Pancreas (tissue), 10 donors: ENCODE measurements around the gene SFMBT2. TPM values are rescaled to one million over a fixed set of nuclear protein-coding genes. Genes with fewer than 3 reads are reported as not detected.

Experiments used
- ATAC-seq, 4 donors: fragments of 200-7000 bp; cut with Tn5 transposase; one replicate each; pipeline versions ENCODE4 v1.8.0 to v1.9.1; 2020; ENCODE audit warnings: mild to moderate bottlenecking in 4 of 4, moderate library complexity in 4 of 4
- DNase-seq, 6 donors: peaks; one replicate each; pipeline ENCODE4 v3.0.0-alpha.2; 2020
- FAIRE-seq: peaks from 2 replicates; lab custom pipeline; 2012; peaks lifted over from hg19 to GRCh38; lab: Jason Lieb, UNC
- H3K27ac ChIP-seq, 4 donors: fragments of 200-600 bp; sonication (generic); 1 replicate in 3 of 4; 2 replicates in 1 of 4; pipeline versions ENCODE4 v1.5.0 to v1.8.0; 2020
- H3K27me3 ChIP-seq, 4 donors: fragments of 200-600 bp; one replicate each; pipeline ENCODE4 v1.8.0; 2021
- H3K36me3 ChIP-seq, 3 donors: fragments of 200-600 bp; sonication (generic) in 1 of 3; one replicate each; pipeline versions ENCODE4 v1.5.0 to v1.8.0; 2020 to 2021
- H3K4me1 ChIP-seq, 3 donors: fragments of 200-600 bp; one replicate each; pipeline ENCODE4 v1.8.0; 2021
- H3K4me3 ChIP-seq, 4 donors: fragments of 200-600 bp; sonication (generic) in 2 of 4; one replicate each; pipeline versions ENCODE4 v1.5.0 to v1.8.0; 2020 to 2021
- H3K9me3 ChIP-seq, 4 donors: fragments of 200-600 bp; one replicate each; pipeline ENCODE4 v1.8.0; 2021
- WGBS, 2 donors: extraction: QIAGEN DNeasy Blood & Tissue Kit; methylation state at CpG; one replicate each; pipeline ENCODE4 v1.1.7; 2013; 5-methylcytosine and 5-hydroxymethylcytosine counted together
- intact Hi-C, 3 donors: fragments of 100-400 bp; cut with DNase I; formaldehyde crosslinking; loops; one replicate each; pipeline versions ENCODE4 v1.11.1 to v1.14.2; 2022
- polyA plus RNA-seq, 2 donors: library from polyadenylated mRNA; stranded (reverse); fragments of 200-250 nt; gene quantifications; one replicate each; pipeline ENCODE4 v1.2.3, GENCODE V29; 2013
- total RNA-seq, 6 donors: library from RNA; stranded (reverse); fragmentation: NEBNext Ultra II Directional in 4 of 6; extraction: Animal tissue kit (Norgen Biotek cat#: 25700) in 4 of 6; gene quantifications; one replicate each; pipeline versions ENCODE4 v1.2.1 to v1.2.4, GENCODE V29; 2021 to 2023
- TF ChIP-seq, protein P1 (sequence below), 4 donors: fragments of 200-600 bp; sonication (generic) in 3 of 4; IDR thresholded peaks; one replicate each; pipeline versions ENCODE4 v1.5.0 to v1.8.0; 2021; ENCODE audit warnings: antibody characterized with exemption in 4 of 4
- donor health status: healthy with polysubstance abuse.
- donor health status: DM: no; HTN: no; CAD: no; lungs with moderate emphysema.
- donor health status: DM: no; HTN: no; CAD: no.
- donor health status: control.
- donor health status: control.
- donor health status: Bipolar disorder and iron deficiency.
- donor health status: DM: yes; HTN: yes; CAD: no.
- donor health status: DM: no; HTN: no; CAD: no.
- donor health status: DM: no; HTN: no; CAD: no.
- donor health status: DM: yes; HTN: yes; CAD: no.

The SFMBT2 gene
- total and polyA plus RNA-seq, 8 donors: 0.65 to 9.4 (median 1.9) TPM

DNA sequence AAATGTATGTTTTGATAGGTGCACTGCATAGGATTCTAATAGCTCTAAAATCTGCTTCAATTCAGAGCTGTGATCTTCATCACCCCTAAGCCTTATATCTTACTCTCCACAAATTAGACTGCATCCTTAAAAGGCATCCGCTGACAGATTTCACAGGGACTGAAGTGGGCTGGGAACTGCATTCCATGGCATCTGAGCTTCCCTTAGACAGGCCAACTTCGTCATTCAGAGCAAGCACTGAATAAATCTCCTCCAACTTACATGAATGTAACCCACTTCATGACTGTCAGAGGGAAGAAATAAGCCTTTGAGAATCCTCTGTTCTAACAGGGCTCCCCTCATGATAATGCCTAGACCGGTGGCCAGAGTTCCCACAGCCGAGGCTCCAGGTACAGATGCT, 71.3 kb downstream of the SFMBT2 start:
- Histone ChIP-seq H3K27ac (no peak overlapping the region), H3K36me3 (no peaks in the 10 kb centered on the region), H3K9me3 (no peaks in the 10 kb centered on the region), H3K4me1 (no peaks in the 10 kb centered on the region), H3K4me3 (no peak overlapping the region), H3K27me3 (no peaks in the 10 kb centered on the region)
- TF ChIP-seq, protein P1, sequence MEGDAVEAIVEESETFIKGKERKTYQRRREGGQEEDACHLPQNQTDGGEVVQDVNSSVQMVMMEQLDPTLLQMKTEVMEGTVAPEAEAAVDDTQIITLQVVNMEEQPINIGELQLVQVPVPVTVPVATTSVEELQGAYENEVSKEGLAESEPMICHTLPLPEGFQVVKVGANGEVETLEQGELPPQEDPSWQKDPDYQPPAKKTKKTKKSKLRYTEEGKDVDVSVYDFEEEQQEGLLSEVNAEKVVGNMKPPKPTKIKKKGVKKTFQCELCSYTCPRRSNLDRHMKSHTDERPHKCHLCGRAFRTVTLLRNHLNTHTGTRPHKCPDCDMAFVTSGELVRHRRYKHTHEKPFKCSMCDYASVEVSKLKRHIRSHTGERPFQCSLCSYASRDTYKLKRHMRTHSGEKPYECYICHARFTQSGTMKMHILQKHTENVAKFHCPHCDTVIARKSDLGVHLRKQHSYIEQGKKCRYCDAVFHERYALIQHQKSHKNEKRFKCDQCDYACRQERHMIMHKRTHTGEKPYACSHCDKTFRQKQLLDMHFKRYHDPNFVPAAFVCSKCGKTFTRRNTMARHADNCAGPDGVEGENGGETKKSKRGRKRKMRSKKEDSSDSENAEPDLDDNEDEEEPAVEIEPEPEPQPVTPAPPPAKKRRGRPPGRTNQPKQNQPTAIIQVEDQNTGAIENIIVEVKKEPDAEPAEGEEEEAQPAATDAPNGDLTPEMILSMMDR (IDR thresholded peaks at IDR 0.05): no peak
- DNase-seq (no peak), FAIRE-seq (no peak), ATAC-seq (no peak)
- WGBS, 2 donors: 59 to 78% methylated on average over 4 of the region's 4 CpGs
- intact Hi-C loops: no loop called here

DNA sequence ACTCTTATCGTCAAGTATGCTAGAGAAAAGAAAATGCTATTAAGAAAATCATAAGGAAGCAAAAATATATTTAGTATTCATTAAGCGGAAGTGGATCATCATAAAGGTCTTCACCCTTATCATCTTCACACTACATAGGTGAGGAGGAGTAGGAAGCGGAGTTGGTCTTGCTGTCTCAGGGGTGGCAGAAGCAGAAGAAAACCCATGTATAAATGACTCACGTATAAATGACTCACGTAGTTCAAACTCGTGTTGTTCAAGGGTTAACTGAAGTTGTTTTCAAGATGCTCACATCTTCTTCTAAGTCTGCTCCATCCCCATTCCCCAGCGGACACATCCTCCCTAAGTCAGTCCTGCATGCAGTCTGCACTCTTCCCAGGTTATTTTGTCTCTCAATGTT, 72.4 kb downstream of the SFMBT2 start:
- ATAC-seq (no peak), FAIRE-seq (no peak), DNase-seq (no peak)
- H3K27ac ChIP-seq: no peak overlapping the region
- H3K27me3 ChIP-seq: no peaks in the 10 kb centered on the region
- intact Hi-C loops: no loop called here
- H3K9me3 ChIP-seq: no peaks in the 10 kb centered on the region
- H3K36me3 ChIP-seq: no peaks in the 10 kb centered on the region
- no peaks in the 10 kb centered on the region for H3K4me1 ChIP-seq
- TF ChIP-seq, protein P1 (IDR thresholded peaks at IDR 0.05): no peak
- H3K4me3 ChIP-seq: no peak overlapping the region
- WGBS, 2 donors: 75 to 90% methylated on average over 7 of the region's 7 CpGs

DNA sequence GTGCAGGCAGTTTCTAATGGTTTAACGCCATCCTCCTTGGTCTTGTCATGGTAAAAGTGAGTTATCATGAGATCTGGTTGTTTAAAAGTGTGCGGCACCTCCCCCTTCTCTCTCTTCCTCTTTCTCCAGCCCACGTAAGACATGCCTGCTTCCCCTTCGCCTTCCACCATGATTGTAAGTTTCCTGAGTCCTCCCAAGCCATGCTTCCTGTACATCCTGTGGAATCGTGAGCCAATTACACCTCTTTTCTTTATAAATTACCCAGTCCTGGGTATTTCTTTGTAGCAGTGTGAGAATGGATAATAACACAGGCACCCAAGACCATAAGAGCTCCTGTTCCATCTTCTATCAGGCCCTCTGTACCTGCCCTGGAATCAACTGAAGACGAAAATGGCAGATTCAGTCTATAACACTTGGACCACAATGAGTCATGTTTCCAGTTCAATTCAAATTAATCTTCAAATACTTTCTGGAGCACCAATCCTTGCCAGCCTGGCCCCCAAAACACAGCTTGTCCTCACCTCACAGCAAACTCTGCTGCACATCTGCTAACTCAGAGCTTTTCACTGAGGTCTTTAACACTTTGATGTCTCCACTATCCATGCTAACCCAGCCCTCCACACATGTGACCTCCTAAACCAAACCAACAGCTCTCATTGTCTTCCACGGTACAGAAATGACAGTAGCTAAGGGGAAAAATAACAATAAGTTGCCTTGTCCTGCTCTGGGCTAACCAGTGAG, 73.2 kb downstream of the SFMBT2 start:
- no peaks in the 10 kb centered on the region for H3K27me3 ChIP-seq
- ATAC-seq (no peak), FAIRE-seq (no peak), DNase-seq (no peak)
- H3K36me3 ChIP-seq: no peaks in the 10 kb centered on the region
- no peaks in the 10 kb centered on the region for H3K9me3 ChIP-seq
- no peak overlapping the region for H3K27ac ChIP-seq
- TF ChIP-seq, protein P1 (IDR thresholded peaks at IDR 0.05): no peak
- H3K4me1 ChIP-seq: no peaks in the 10 kb centered on the region
- H3K4me3 ChIP-seq: no peak overlapping the region
- 60 to 73% methylated on average over 7 of the region's 7 CpGs for WGBS, 2 donors
- intact Hi-C loops: no loop called here

DNA sequence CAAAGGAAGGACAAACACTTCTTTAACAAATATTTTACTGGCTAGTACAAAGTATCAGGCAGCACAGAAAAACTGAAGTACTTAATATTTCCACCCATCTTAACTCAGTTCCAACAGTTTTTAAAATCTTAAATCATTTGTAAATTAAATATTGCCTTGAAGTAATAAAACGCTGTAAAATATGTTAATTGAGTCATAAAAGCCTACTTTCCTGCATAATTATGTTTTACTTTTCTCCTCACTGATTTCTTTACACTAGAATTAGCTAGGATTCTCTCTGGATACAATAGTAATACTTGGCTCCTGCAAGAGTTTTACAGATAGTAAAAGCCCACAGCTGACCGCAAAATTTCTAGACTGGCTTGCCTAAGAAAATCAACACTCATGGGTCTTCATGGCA, 74.9 kb downstream of the SFMBT2 start:
- no peaks in the 10 kb centered on the region for H3K36me3 ChIP-seq
- no peak for FAIRE-seq

DNA sequence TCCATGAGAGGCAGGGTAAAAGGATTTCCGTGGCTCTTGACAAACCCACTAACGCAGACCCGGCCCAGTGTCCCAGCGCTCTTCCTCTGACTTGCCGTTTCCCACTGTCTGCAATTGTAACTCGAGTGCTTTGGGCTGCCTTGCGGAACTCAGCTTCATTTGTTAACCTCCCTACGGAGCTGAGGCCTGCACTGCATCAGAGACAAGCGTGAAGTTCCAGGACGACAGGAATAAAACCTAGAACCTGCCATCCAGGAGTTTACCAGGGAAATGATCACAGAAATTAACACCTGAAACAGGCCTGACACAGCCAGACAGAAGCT, 76.2 kb downstream of the SFMBT2 start:
- DNase-seq (no peak), ATAC-seq (no peak), FAIRE-seq (no peak)
- H3K27ac ChIP-seq: no peak overlapping the region
- no peak overlapping the region for H3K4me3 ChIP-seq
- 76 to 79% methylated on average over 10 of the region's 10 CpGs for WGBS, 2 donors
- TF ChIP-seq, protein P1 (IDR thresholded peaks at IDR 0.05): no peak
- no peaks in the 10 kb centered on the region for H3K36me3 ChIP-seq
- no peaks in the 10 kb centered on the region for H3K27me3 ChIP-seq
- no peaks in the 10 kb centered on the region for H3K4me1 ChIP-seq
- intact Hi-C loops: no loop called here
- no peaks in the 10 kb centered on the region for H3K9me3 ChIP-seq

More for the DNA sequence above, 74.9 kb downstream of the SFMBT2 start:
- Histone ChIP-seq H3K9me3 (no peaks in the 10 kb centered on the region), H3K27me3 (no peaks in the 10 kb centered on the region), H3K4me1 (no peaks in the 10 kb centered on the region), H3K4me3 (no peak overlapping the region), H3K27ac (no peak overlapping the region)
- ATAC-seq (no peak), DNase-seq (no peak)
- intact Hi-C loops: no loop called here
- WGBS, 2 donors: 74 to 86% methylated on average over 2 of the region's 2 CpGs
- TF ChIP-seq, protein P1 (IDR thresholded peaks at IDR 0.05): no peak
